Medulla oblongata (tissue), 1 donor: ENCODE data around the gene VIM.
"Not testable (repeated sequence)": the region's sequence is repeated elsewhere in the genome, so short reads cannot be mapped to it uniquely, and the experiment has no call there.

Source experiments
- DNase-seq: peaks from one replicate; pipeline ENCODE4 v3.0.0-alpha.2; 2015; ENCODE audit errors: extremely low spot score

Gene VIM

GRCh38 chr10:17232276-17232960, 4.4 kb downstream of the VIM start:
- no peak for DNase-seq

- DNase-seq = no peak
Measured at GRCh38 chr10:17233286-17233991, 5.4 kb downstream of the VIM start.

DNA sequence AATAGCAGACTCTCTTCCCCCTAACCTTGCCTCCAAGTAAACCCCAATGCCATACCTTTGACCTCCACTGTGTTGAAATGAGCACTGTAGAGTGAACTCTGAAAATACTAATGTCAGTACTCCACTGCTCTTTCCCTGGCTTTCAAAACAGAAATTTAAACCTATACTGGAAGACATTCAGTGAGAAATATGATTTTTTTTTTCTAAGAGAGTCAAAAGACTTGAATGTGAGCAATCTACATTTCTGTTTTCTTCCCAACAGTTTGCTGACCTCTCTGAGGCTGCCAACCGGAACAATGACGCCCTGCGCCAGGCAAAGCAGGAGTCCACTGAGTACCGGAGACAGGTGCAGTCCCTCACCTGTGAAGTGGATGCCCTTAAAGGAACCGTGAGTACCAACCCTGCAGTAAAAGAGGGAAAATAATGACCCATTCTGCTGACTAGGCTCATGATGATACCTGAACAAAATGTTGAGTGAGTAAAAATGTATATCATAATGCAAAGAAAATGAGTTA, 6.4 kb downstream of the VIM start:
- no peak for DNase-seq

DNA sequence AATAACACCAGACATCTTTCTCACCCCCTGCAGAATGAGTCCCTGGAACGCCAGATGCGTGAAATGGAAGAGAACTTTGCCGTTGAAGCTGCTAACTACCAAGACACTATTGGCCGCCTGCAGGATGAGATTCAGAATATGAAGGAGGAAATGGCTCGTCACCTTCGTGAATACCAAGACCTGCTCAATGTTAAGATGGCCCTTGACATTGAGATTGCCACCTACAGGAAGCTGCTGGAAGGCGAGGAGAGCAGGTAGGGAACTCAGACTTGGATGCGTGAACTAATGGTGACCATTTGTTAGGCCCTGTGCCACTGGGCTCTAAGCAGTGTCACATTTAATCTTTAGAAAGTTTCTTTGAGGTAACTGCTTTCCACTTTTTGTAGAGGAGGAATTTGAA, 7.1 kb downstream of the VIM start:
- no peak for DNase-seq

DNA sequence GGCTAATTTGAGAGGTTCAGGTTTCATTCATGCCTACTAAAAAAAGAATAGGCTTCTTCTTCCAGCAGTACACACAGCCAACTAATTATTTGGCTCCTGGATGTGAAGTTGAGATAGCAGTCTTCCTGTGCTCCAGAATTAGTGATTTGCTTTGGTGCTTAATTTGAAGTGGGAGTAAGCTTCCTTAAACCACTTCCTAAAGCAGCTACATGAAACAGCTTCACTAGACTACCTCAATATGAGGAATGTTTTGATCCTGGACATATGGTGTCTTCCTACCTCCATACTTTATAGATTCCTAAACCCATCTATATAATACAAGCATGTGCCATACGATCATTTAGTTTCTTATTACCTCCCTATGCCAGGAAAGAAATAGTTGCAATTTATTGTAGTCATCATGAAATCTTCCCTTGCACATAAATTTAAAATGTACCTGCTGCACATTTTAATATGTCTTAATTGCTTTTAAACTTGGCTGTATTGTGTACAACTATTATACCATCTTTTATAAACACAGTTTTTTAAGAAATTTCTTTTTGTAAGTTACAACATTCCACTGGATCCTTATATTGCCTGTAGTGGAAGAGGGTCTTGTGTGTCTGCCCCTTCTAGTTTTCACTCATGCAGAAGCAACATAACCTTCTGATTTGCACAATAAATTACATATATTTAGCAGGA, 8.6 kb downstream of the VIM start:
- no peak for DNase-seq

- DNase-seq = no peak
Measured at GRCh38 chr10:17237149-17237527, 9.1 kb downstream of the VIM start.

GRCh38 chr10:17237915-17238444, 9.9 kb downstream of the VIM start:
- no peak for DNase-seq

DNA sequence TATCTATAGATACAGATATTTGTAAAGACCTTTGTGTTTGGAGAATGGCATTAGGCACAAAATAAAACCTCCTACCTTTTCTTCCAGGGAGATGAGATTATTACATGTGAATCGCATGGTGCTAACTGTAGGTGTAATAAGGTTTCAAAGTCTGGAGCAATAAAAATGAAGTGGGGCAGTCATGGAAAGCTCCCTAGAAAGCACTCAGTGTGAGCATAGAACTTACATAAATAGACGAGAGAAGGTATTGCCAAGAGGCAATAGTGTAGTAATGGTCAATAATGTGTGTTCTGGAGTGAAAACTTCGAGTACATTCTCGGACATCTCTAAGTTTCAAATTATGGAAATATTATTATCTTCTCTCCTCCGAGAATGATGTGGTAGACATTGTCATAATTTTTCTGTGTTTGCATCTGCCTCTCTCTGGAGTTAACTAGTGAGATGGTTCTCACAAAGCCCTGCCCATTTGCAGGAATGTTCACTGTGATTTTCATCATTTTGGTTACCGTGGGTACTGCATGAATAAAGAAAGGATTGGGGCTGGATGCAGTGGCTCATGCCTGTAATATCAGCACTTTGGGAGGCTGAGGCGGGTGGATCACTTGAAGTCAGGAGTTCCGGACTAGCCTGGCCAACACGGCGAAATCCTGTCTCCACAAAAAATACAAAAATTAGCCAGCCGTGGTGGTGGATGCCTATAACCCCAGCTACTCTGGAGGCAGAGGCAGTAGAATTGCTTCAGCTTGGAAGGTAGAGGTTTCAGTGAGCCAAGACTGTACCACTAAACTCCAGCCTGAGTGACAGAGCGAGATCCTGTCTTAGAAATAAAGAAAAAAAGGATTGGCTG, 10.6 kb downstream of the VIM start:
- DNase-seq = no peak

GRCh38 chr10:17239345-17240085, 11.5 kb downstream of the VIM start:
- DNase-seq = no peak

DNA sequence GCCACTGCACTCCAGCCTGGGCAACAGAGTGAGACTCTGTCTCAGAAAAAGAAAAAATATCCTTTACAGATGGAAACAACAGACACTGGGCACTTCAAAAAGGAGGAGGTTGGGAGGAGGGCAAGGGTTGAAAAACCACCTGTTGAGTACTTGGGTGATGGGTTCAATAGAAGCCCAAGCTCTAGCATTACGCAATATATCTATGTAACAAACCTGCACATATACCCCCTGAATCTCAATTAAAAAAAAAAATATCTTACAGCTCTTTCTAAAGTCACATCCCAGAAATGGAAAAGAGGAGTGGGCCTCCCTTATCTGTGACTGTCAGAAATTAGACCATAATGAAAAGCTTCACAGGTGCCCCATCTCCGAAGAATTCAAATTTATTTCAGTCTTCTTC, 12.1 kb downstream of the VIM start:
- no peak for DNase-seq

GRCh38 chr10:17240616-17241015, 12.6 kb downstream of the VIM start:
- no peak for DNase-seq

- DNase-seq = no peak
Measured at GRCh38 chr10:17241611-17242333, 13.7 kb downstream of the VIM start.

- DNase-seq = no peak
Measured at GRCh38 chr10:17244700-17245365, 16.8 kb downstream of the VIM start.

DNA sequence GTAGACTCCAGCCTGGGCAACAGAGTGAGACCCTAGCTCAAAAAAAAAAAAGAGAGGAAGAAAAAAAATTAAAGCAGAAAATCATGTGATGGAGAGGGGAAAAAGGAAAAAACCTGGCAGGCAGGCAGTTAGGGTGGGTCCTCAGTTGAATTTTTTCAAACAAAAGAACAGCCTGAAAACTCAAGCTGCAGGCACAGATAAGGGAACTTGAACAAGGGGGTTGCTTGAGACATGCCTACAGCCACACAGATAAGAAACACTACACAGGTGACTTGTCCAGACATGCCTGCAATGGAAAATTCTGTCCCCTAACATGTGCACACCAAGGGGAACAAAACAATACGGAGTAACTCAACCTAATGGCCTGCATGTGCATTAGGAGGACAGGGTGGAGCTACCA, 19.2 kb downstream of the VIM start:
- DNase-seq = no peak

GRCh38 chr10:17248964-17249363, 20.9 kb downstream of the VIM start:
- DNase-seq = no peak

DNA sequence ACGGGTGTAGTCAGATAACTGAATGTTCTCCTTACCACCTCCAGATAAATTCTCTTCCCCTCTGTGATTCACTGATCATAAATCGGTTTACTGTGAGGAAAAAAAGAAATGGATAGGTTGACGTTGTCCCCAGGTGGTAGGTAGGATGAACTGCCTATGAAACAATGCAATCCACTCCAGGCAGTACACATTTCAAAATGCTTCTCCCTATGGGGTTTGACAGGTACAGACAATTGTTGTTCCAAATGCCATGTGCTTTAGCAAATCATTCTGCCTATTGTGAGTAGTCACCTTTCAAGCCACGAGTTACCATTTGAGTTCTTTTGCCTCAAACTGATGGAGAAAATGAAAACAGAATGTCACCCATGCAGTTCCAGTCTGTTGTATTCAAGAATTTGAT, 21.8 kb downstream of the VIM start:
- DNase-seq = no peak

DNA sequence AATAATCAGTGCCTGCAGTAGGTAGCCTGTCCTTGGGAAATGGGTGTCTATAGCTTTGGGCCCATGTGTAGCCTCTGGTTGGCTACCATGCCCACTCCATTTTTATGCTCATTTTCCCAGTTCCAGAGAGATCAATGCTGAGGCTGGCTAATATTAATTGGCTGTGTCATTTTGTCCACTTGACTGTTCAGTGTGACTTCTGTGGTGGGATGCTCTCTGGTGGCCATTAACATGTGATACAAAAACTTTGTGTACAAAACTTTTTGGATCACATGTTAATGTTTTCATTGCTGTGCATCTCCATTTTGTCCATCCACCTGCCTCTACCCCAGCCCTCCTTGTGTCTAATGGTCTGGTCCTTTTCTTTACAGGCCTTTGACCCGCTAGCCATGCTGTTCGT, 22.7 kb downstream of the VIM start:
- no peak for DNase-seq

DNA sequence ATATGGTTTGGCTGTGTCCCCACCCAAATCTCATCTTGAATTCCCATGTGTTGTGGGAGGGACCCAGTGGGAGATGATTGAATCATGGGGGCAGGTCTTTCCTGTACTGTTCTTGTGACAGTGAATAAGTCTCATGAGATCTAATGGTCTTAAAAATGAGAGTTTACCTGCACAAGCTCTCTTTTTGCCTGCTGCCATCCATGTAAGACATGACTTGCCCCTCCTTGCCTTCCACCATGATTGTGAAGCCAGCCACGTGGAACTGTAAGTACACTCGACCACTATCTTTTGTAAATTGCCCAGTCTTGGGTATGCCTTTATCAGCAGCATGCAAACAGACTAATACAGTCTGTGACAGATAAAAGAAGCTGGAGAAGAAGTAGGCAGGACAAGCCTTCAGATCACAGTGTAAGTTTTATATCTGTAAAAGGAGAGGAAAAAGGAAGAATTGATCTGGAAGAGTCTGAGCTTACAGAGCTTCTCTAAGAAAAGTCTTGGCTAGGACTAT, 26.6 kb downstream of the VIM start:
- DNase-seq = not testable (repeated sequence)

- no peak for DNase-seq
Measured at GRCh38 chr10:17255512-17255911, 27.5 kb downstream of the VIM start.

- DNase-seq = no peak
Measured at GRCh38 chr10:17256051-17256450, 28.0 kb downstream of the VIM start.
